GM21360 (cell line): Measurements from ENCODE around the gene BICC1.

Source experiments
- ATAC-seq: cut with Tn5 transposase; IDR thresholded peaks from one replicate; pipeline ENCODE4 v1.9.1; 2021; ENCODE audit warnings: mild to moderate bottlenecking, moderate library complexity; ENCODE audit not compliant: unreplicated experiment

BICC1 gene

GRCh38 chr10:58813573-58813972 is 300.9 kb downstream of the BICC1 start:
- ATAC-seq: no peak

GRCh38 chr10:58817201-58817846 is 304.7 kb downstream of the BICC1 start:
- ATAC-seq: no peak

GRCh38 chr10:58818900-58819299 is 306.2 kb downstream of the BICC1 start:
- ATAC-seq: no peak

- no peak for ATAC-seq
Observed at GRCh38 chr10:58820386-58820785, 307.7 kb downstream of the BICC1 start.

- ATAC-seq: no peak
Observed at GRCh38 chr10:58820861-58821751, 308.4 kb downstream of the BICC1 start.

- no peak for ATAC-seq
Observed at GRCh38 chr10:58821752-58822056, 309.0 kb downstream of the BICC1 start.

GRCh38 chr10:58823983-58824382 is 311.3 kb downstream of the BICC1 start:
- no peak for ATAC-seq

GRCh38 chr10:58824396-58824795 is 311.7 kb downstream of the BICC1 start:
- no peak for ATAC-seq

GRCh38 chr10:58826694-58827093 is 314.0 kb downstream of the BICC1 start:
- no peak for ATAC-seq

GRCh38 chr10:58827381-58827780 is 314.7 kb downstream of the BICC1 start:
- no peak for ATAC-seq

GRCh38 chr10:58829839-58830238 is 317.2 kb downstream of the BICC1 start:
- ATAC-seq: no peak

GRCh38 chr10:58830697-58831096 is 318.0 kb downstream of the BICC1 start:
- ATAC-seq: no peak

- ATAC-seq: no peak
Observed at GRCh38 chr10:58833771-58834561, 321.3 kb downstream of the BICC1 start.

GRCh38 chr10:58836176-58836700 is 323.6 kb downstream of the BICC1 start:
- ATAC-seq: no peak

- no peak for ATAC-seq
Observed at GRCh38 chr10:58836991-58837575, 324.4 kb downstream of the BICC1 start.

- ATAC-seq: no peak
Observed at GRCh38 chr10:58837826-58838225, 325.2 kb downstream of the BICC1 start.

GRCh38 chr10:58838561-58839208 is 326.0 kb downstream of the BICC1 start:
- ATAC-seq: no peak

- ATAC-seq: no peak
Observed at GRCh38 chr10:58839771-58840170, 327.1 kb downstream of the BICC1 start.

GRCh38 chr10:58840840-58841435 is 328.3 kb downstream of the BICC1 start:
- no peak for ATAC-seq

- ATAC-seq: no peak
Observed at GRCh38 chr10:58842860-58843376, 330.2 kb downstream of the BICC1 start.
